Adrenal gland (tissue), 5 donors: ENCODE results near the gene LHX6.

Experiments
- POLR2A ChIP-seq, 2 donors: fragments of 450-650 bp; IDR thresholded peaks; one replicate each; pipeline ENCODE4 v1.6.1; 2017; ENCODE audit warnings: antibody characterized with exemption in 2 of 2, mild to moderate bottlenecking in 2 of 2, moderate library complexity in 1 of 2
- TF ChIP-seq, protein P1 (sequence below), 6 experiments: fragments of 450-650 bp in 4 of 6; fragments of 200-600 bp in 2 of 6; sonication (generic) in 1 of 6; IDR thresholded peaks; 1 replicate in 5 of 6; 2 replicates in 1 of 6; pipeline versions ENCODE4 v1.5.1 to v1.8.0; 2016 to 2021; ENCODE audit warnings: antibody characterized with exemption in 6 of 6, mild to moderate bottlenecking in 2 of 6, moderate library complexity in 1 of 6
- donor health status: DM: no; HTN: no; CAD: no.

DNA sequence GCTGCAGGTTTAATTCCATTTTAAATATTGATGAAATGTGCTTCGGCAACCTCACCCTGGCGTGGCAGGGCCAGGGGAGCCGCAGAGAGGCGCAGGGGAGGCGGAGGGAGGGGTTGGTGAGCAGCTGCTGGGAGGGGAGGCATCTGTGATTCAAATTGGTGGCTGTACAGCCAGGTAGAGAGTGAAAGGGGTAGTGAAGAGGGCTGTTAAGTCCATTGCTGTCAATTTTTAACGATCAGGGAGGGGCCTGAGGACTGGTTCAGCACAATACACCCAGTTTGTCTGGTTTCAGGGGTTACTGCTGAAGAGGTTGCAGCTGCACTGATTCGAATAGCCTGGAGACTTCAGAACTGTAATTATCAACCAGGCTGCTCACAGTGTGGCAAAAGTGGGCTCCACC lies 31.3 kb downstream of the LHX6 start:
- TF ChIP-seq, protein P1, sequence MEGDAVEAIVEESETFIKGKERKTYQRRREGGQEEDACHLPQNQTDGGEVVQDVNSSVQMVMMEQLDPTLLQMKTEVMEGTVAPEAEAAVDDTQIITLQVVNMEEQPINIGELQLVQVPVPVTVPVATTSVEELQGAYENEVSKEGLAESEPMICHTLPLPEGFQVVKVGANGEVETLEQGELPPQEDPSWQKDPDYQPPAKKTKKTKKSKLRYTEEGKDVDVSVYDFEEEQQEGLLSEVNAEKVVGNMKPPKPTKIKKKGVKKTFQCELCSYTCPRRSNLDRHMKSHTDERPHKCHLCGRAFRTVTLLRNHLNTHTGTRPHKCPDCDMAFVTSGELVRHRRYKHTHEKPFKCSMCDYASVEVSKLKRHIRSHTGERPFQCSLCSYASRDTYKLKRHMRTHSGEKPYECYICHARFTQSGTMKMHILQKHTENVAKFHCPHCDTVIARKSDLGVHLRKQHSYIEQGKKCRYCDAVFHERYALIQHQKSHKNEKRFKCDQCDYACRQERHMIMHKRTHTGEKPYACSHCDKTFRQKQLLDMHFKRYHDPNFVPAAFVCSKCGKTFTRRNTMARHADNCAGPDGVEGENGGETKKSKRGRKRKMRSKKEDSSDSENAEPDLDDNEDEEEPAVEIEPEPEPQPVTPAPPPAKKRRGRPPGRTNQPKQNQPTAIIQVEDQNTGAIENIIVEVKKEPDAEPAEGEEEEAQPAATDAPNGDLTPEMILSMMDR (IDR thresholded peaks at IDR 0.05) = no peak
- TF ChIP-seq POLR2A (IDR thresholded peaks at IDR 0.05) = no peak
